B cell (primary cell): ENCODE results near the gene FHIT. TPM values are rescaled to one million over a fixed set of nuclear protein-coding genes. Genes with fewer than 3 reads are reported as not detected.

ENCODE experiments used
- ATAC-seq: fragments of 200-7000 bp; cut with Tn5 transposase; one replicate; pipeline ENCODE4 v1.10.0; 2021; ENCODE audit warnings: low read depth, mild to moderate bottlenecking, moderate number of reproducible peaks, moderate library complexity
- CTCF ChIA-PET: fragments of 350-600 bp; sonication (Branson Sonifier 250); formaldehyde crosslinking; loops from one replicate; lab custom pipeline; 2021; ENCODE audit warnings: antibody characterized with exemption, inconsistent platforms; lab: Charles Lee
- POLR2A ChIA-PET: fragments of 350-600 bp; sonication (Branson Sonifier 250); formaldehyde crosslinking; loops from one replicate; lab custom pipeline; 2021; ENCODE audit warnings: antibody characterized with exemption; lab: Charles Lee
- DNase-seq: peaks from one replicate; pipeline ENCODE4 v3.0.0; 2013
- H2AFZ ChIP-seq: 2 replicates; pipeline ENCODE4 v1.6.1; 2012; ENCODE audit warnings: mild to moderate bottlenecking, low read depth, low read length; ENCODE audit not compliant: insufficient read depth, poor library complexity, severe bottlenecking
- H3K27ac ChIP-seq, 2 donors: 1 replicate in 1 of 2; 2 replicates in 1 of 2; pipeline ENCODE4 v1.5.1; 2012 to 2013; ENCODE audit warnings: low read length in 2 of 2, mild to moderate bottlenecking in 2 of 2, moderate library complexity in 1 of 2
- H3K27me3 ChIP-seq, 4 experiments: fragments of 200-600 bp in 1 of 4; sonication (generic) in 1 of 4; replicated peaks in 1 of 4; 1 replicate in 2 of 4; 2 replicates in 2 of 4; pipeline versions ENCODE4 v1.6.1 to v1.7.0; 2013 to 2016; ENCODE audit warnings: low read length in 3 of 4, mild to moderate bottlenecking in 2 of 4, mixed read lengths in 1 of 4, moderate library complexity in 1 of 4; ENCODE audit not compliant: insufficient read depth in 4 of 4, control insufficient read depth in 3 of 4; ENCODE audit errors: control extremely low read depth in 1 of 4
- H3K36me3 ChIP-seq, 2 experiments: replicated peaks in 1 of 2; 1 replicate in 1 of 2; 2 replicates in 1 of 2; pipeline versions ENCODE4 v1.6.1 to v1.7.1; 2013; ENCODE audit warnings: low read length in 1 of 2; ENCODE audit not compliant: insufficient read depth in 2 of 2, control insufficient read depth in 1 of 2; ENCODE audit errors: control extremely low read depth in 1 of 2, extremely low read depth in 1 of 2
- H3K4me1 ChIP-seq, 2 donors: fragments of 200-600 bp in 1 of 2; sonication (generic) in 1 of 2; 1 replicate in 1 of 2; 2 replicates in 1 of 2; pipeline versions ENCODE4 v1.5.1 to v1.6.1; 2013 to 2017; ENCODE audit warnings: low read length in 2 of 2; ENCODE audit not compliant: control insufficient read depth in 2 of 2, insufficient read depth in 2 of 2
- H3K4me2 ChIP-seq: replicated peaks from 2 replicates; pipeline ENCODE3; 2012; ENCODE audit warnings: mild to moderate bottlenecking, low read depth, low read length; ENCODE audit not compliant: poor library complexity, severe bottlenecking
- H3K4me3 ChIP-seq, 5 experiments: fragments of 200-600 bp in 1 of 5; sonication (generic) in 1 of 5; 1 replicate in 3 of 5; 2 replicates in 2 of 5; pipeline versions ENCODE4 v1.5.1 to v1.7.0; 2011 to 2016; ENCODE audit warnings: low read length in 4 of 5, mild to moderate bottlenecking in 4 of 5, low read depth in 2 of 5, control low read depth in 1 of 5, moderate library complexity in 1 of 5; ENCODE audit not compliant: insufficient read depth in 1 of 5; ENCODE audit errors: control extremely low read depth in 1 of 5, extremely low read depth in 1 of 5
- H3K79me2 ChIP-seq: fragments of 200-600 bp; sonication (generic); one replicate; pipeline ENCODE4 v1.6.0; 2016; ENCODE audit warnings: low read length; ENCODE audit not compliant: control insufficient read depth, insufficient read depth
- H3K9ac ChIP-seq: fragments of 200-600 bp; sonication (generic); 2 replicates; pipeline ENCODE4 v1.6.1; 2017; ENCODE audit warnings: mild to moderate bottlenecking, low read length, moderate library complexity
- H3K9me3 ChIP-seq, 3 donors: one replicate each; pipeline versions ENCODE4 v1.6.1 to v1.7.1; 2013; ENCODE audit warnings: low read length in 2 of 3; ENCODE audit not compliant: control insufficient read depth in 2 of 3, insufficient read depth in 1 of 3; ENCODE audit errors: control extremely low read depth in 1 of 3
- H4K20me1 ChIP-seq: 2 replicates; pipeline ENCODE4 v1.6.0; 2012; ENCODE audit warnings: mild to moderate bottlenecking, low read length; ENCODE audit not compliant: insufficient read depth, control insufficient read depth, poor library complexity, severe bottlenecking
- H3K27ac Mint-ChIP-seq: one replicate; pipeline ENCODE4 v1.8.0; 2021; ENCODE audit warnings: mixed read lengths
- H3K27me3 Mint-ChIP-seq: one replicate; pipeline ENCODE4 v1.8.0; 2021; ENCODE audit warnings: mixed read lengths
- H3K4me1 Mint-ChIP-seq: one replicate; pipeline ENCODE4 v1.8.0; 2021; ENCODE audit warnings: mixed read lengths
- H3K4me3 Mint-ChIP-seq: one replicate; pipeline ENCODE4 v1.8.0; 2021; ENCODE audit warnings: mixed read lengths
- H3K9me3 Mint-ChIP-seq: one replicate; pipeline ENCODE4 v1.8.0; 2022; ENCODE audit warnings: mixed read lengths; ENCODE audit not compliant: insufficient read depth
- CTCF ChIP-seq: fragments of 200-600 bp; IDR thresholded peaks from one replicate; pipeline ENCODE4 v1.8.0; 2022; ENCODE audit warnings: antibody characterized with exemption, mild to moderate bottlenecking
- EZH2 ChIP-seq: IDR thresholded peaks from 2 replicates; pipeline ENCODE4 v1.6.1; 2012; ENCODE audit warnings: borderline replicate concordance, low read depth, mild to moderate bottlenecking, moderate library complexity, low read length; ENCODE audit not compliant: insufficient read depth, poor library complexity, severe bottlenecking
- WGBS: methylation state at CpG from one replicate; pipeline ENCODE4 v1.1.5; 2013; ENCODE audit warnings: missing lambda C conversion rate; ENCODE audit not compliant: insufficient coverage; 5-methylcytosine and 5-hydroxymethylcytosine counted together
- intact Hi-C: fragments of 100-400 bp; cut with micrococcal nuclease; formaldehyde crosslinking; loops from one replicate; pipeline ENCODE4 v1.10.0; 2022
- polyA plus RNA-seq: library from polyadenylated mRNA; depleted of rRNA; stranded (reverse); fragments of >200 nt; gene quantifications from 2 replicates; pipeline ENCODE4 v1.2.3, GENCODE V29; 2012
- total RNA-seq, 2 donors: library from RNA; stranded (reverse); fragments of 120-200 nt in 1 of 2; gene quantifications; 1 replicate in 1 of 2; 2 replicates in 1 of 2; pipeline versions ENCODE4 v1.2.3 to v1.2.4, GENCODE V29; 2013 to 2022

The FHIT gene
- total and polyA plus RNA-seq, 2 donors (not counting 1 experiment from before 2014, with no cell fraction given) = 1.7 to 7.8 TPM

- no CpG with 5 or more reads among the region's 6 CpGs for WGBS
- Histone ChIP-seq H3K9ac (no peak overlapping the region), H3K9me3 (no peaks in the 10 kb centered on the region), H3K27me3 (no peaks in the 10 kb centered on the region), H3K4me3 (no peak overlapping the region), H3K79me2 (no peaks in the 10 kb centered on the region), H3K4me1 (no peaks in the 10 kb centered on the region), H3K27ac (no peak overlapping the region), H4K20me1 (no peaks in the 10 kb centered on the region), H3K4me2 (no peak overlapping the region), H3K36me3 (no peaks in the 10 kb centered on the region), H2AFZ (no peak overlapping the region)
- Mint-ChIP-seq H3K27me3 (no peaks in the 10 kb centered on the region), H3K27ac (no peak overlapping the region), H3K4me1 (no peaks in the 10 kb centered on the region), H3K9me3 (no peaks in the 10 kb centered on the region), H3K4me3 (no peak overlapping the region)
- ATAC-seq = no peak
- TF ChIP-seq CTCF = no peak
- intact Hi-C loops = no loop called here
- ChIA-PET CTCF (no interaction called here), POLR2A (no interaction called here)
- DNase-seq = no peak
Measured at GRCh38 chr3:59766200-59766872, 1484.9 kb downstream of the FHIT start.

GRCh38 chr3:59764171-59764570 is 1487.1 kb downstream of the FHIT start:
- TF ChIP-seq CTCF (no peak), EZH2 (no peak)
- no peak overlapping the region for H3K9ac ChIP-seq
- no peak for ATAC-seq

More at GRCh38 chr3:59764171-59764570, 1487.1 kb downstream of the FHIT start:
- ChIA-PET CTCF (no interaction called here), POLR2A (no interaction called here)
- H3K4me2 ChIP-seq = no peak overlapping the region
- H3K4me1 ChIP-seq = no peaks in the 10 kb centered on the region
- H3K79me2 ChIP-seq = no peaks in the 10 kb centered on the region
- no peaks in the 10 kb centered on the region for H3K9me3 ChIP-seq
- intact Hi-C loops = no loop called here
- no peaks in the 10 kb centered on the region for H4K20me1 ChIP-seq
- no peak overlapping the region for H2AFZ ChIP-seq
- Mint-ChIP-seq H3K27me3 (no peaks in the 10 kb centered on the region), H3K4me3 (no peak overlapping the region), H3K27ac (no peak overlapping the region), H3K4me1 (peaks cover 6% of the 10 kb centered on the region), H3K9me3 (no peaks in the 10 kb centered on the region)
- no peak overlapping the region for H3K4me3 ChIP-seq
- no peaks in the 10 kb centered on the region for H3K27me3 ChIP-seq
- H3K36me3 ChIP-seq = no peaks in the 10 kb centered on the region
- H3K27ac ChIP-seq = no peak overlapping the region
- 93% methylated on average over 4 of the region's 4 CpGs for WGBS
- DNase-seq = no peak
